Measurements from ENCODE around the gene IER3.
"Not testable (repeated sequence)": the region's sequence is repeated elsewhere in the genome, so short reads cannot be mapped to it uniquely, and the experiment has no call there.

IER3 gene

DNA sequence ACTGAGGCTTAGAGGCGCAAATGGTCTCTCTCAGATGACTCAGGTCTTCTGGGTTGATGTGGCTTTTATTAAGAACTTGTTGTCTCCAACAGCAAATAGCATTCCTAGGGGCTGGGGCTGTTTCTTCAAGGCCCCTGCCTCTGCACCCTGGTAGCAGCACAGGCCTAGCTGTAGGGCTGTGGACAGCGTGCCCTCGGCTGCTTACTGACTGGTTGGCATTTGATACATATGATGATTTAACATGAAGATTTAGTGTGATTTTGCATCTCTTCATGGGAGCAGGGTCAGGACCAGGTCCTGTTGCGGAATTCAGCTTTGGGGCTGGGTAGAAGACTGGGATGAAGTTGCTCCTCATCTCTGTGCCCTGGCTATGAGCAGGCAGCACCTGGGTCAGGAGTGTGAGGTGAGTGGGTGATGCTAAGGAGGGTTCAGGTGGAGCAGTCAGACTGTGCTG lies 24.3 kb upstream of the IER3 start:
- DNase-seq (ENCODE audit: low read depth): no peak

DNA sequence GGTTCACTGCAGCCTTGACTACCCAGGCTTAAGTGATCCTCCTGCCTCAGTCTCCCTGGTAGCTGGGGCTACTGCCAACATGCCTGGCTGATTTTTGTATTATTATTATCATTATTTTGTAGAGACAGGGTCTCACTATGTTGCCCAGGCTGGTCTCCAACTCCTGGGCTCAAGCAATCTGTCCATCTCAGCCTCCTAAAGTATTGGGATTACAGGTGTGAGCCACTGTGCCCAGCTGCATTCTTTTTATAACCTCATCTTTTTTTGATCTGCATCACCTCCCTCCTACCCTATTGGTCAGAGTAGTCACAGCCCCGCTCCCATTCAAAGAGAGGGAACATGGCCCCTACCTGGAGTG lies 23.6 kb upstream of the IER3 start:
- DNase-seq (ENCODE audit: low read depth): no peak

- no peak for DNase-seq (ENCODE audit: low read depth)
Observed at GRCh38 chr6:30767158-30767943, 23.0 kb upstream of the IER3 start.

GRCh38 chr6:30766461-30767157 lies 22.3 kb upstream of the IER3 start:
- no peak for DNase-seq (ENCODE audit: low read depth)

DNA sequence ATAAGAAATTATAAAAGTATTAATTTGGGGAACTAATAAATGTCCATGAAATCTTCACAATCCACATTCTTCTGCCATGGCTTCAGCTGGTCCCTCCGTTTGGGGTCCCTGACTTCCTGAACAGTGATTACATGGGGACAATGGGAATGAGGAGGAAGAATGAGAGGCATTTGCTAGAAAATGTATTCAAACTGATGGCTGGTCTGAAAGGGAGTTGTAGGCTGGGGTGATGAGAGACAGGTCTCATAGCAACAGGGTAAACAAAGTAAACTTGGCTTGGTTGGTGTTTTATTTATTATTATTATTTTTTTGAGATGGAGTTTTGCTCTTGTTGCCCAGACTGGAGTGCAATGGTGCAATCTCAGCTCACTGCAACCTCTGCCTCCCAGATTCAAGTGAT lies 21.1 kb upstream of the IER3 start:
- not testable (repeated sequence) for DNase-seq (ENCODE audit: low read depth)

DNA sequence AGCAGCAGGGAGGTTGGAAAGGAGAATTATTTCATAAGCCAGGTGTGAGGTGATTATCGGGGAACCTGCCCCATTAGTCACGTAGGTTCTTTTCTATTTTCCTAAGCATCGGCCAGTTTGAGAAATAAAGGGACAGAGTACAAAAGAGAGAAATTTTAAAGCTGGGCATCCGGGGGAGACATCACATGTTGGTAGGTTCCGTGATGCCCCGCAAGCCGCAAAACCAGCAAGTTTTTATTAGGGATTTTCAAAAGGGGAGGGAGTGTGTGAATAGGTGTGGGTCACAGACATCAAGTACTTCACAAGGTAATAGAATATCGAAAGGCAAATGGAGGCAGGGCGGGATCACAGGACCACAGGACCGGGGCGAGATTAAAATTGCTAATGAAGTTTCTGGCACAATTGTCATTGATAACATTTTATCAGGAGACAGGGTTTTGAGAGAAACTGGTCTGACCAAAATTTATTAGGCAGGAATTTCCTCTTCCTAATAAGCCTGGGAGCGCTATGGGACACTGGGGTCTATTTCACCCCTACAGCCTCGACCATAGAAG lies 20.2 kb upstream of the IER3 start:
- not testable (repeated sequence) for DNase-seq (ENCODE audit: low read depth)

DNA sequence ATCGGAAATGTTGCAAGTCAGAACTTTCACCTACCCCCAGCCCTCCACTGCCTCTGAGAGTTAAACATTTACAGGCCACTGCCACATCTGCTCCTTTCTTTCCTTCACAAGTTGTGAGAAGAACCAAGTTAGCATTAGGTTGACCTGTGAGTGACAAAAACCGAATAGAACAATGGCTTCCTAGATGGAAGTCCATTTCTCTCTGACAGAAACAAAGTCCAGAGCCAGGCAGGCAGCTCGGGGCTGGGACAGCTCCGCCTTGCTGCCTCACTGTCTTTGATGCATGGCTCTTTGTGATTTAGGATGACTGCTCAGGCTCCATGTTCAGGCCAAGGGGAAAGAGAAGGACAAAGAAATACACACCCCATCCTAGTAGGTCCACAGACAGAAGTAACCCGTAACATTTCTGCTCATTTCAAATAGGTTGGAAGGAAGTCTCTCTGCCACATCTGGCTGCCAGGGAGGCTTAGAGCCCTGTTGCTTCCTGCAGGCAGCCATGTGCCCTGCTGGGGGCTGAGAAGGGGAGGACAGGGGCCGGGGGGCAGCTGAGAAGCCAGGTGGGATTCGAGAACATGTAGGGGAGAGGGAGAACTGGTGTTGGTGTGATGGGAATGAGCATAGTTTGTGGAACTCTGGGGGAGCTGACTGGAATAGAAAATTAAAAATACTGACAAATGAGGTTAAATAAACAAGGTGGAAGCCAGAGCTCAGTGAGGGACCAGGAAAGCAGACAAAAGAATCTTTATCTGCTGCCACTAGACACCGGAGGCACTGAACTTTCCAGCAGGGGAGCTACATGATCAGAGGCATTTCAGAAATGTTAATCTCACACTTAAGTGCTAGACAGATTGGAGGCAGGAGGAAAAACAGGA lies 19.5 kb upstream of the IER3 start:
- DNase-seq (ENCODE audit: low read depth): no peak

DNA sequence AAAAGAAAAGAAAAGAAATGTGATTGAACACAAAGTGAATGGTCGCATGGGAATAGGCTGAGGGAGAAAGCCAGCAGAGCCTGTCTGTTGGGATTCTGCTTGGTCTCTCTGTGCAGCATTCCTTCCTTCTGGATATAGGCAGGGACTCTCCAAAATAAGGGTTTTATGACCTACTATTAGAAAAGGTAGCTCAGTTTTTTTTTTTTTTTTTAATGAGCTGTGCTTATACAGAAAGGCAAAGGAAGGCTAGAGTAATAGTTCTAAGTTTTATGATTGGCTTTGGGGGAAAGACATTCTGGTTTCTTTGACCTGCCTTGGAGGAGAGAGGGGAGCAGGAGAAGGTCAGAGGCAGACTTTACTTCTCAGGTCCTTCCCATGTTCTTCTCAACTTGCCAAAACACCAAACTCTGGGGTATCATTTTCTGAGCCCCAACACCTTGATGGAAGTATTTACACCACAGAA lies 18.8 kb upstream of the IER3 start:
- no peak for DNase-seq (ENCODE audit: low read depth)

- DNase-seq (ENCODE audit: low read depth): no peak
Observed at GRCh38 chr6:30761791-30762429, 17.6 kb upstream of the IER3 start.

GRCh38 chr6:30760549-30760948 lies 16.2 kb upstream of the IER3 start:
- no peak for DNase-seq (ENCODE audit: low read depth)

DNA sequence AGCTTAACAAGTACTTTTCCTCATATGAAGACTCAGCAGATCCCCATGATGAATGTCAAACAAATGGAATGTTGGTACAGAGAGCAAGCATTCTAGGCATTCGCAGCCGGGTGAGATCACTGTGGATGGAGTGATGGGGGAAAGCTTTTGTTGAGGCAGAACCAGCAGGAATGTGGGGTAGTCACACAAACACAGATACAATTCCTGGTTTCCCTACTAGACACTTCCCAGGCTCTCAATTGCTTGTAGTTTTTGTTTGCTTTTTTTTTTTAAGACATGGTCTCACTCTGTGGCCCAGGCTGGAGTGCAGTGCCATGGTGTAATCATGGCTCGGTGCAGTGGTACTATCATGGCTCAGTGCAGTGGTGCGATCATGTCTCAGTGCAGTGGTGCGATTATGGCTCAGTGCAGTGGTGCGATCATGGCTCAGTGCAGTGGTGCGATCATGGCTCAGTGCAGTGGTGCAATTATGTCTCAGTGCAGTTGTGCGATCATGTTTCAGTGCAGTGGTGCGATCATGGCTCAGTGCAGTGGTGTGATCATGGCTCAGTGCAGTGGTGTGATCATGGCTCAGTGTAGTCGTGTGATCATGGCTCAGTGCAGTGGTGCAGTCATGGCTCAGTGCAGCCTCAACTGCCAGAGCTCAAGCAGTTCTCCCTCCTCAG lies 15.4 kb upstream of the IER3 start:
- DNase-seq (ENCODE audit: low read depth): no peak

GRCh38 chr6:30757261-30757904 lies 13.0 kb upstream of the IER3 start:
- DNase-seq (ENCODE audit: low read depth): no peak

GRCh38 chr6:30756405-30757003 lies 12.2 kb upstream of the IER3 start:
- not testable (repeated sequence) for DNase-seq (ENCODE audit: low read depth)

GRCh38 chr6:30754631-30755030 lies 10.3 kb upstream of the IER3 start:
- no peak for DNase-seq (ENCODE audit: low read depth)

- peak; percentile 99 for DNase-seq (ENCODE audit: low read depth)
Observed at GRCh38 chr6:30752157-30752927, 8.0 kb upstream of the IER3 start.

DNA sequence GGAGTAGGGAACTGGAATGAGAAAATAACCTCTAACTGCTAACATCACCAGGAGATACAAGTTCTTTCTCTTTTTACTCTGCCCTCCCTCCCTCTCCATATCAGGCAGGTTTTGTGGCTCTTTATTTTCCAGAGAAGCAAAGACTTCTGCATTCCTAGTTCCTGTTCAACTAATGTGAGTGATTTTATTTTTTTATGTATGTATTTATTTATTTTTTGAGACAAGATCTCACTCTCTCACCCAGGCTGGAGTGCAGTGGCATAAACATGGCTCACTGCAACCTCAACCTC lies 6.0 kb upstream of the IER3 start:
- no peak for DNase-seq (ENCODE audit: low read depth)

GRCh38 chr6:30749554-30750378 lies 5.4 kb upstream of the IER3 start:
- no peak for DNase-seq (ENCODE audit: low read depth)

DNA sequence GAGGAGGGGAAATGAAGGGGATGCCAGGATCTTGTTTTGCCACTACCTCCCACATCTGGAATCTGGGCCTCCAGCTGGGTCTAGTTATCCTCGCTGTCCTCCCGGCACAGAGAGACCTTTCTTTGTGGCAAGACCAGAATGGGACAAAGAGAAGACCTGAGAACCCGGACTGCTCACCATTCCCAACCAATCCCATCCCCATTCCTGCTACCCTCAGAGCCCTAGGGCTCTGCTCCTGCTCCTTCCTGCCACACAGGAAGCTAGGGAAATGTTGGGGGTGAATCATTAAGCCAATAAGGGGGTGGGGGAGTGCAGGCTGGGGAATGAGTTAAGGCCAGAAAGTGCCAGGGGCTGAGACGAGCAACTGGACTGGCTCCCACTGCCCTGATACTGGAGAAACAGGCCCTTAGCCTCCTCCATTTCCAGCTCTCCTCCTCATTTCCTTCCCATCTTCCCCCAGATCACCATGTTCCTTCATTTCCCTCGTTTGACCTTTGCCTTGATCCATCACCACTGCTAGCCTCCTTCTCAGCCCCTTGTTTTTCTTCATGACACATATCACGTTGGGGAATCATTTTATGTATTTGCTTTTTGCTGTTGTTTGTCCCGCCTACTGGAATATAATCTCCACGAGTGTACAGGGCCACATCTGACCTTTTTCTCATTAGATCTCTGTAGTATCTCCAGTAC lies 4.6 kb upstream of the IER3 start:
- no peak for DNase-seq (ENCODE audit: low read depth)
